SU-DHL-6 (cell line): ENCODE measurements around the gene BOLA2B.

ENCODE experiments used
- H2AFZ ChIP-seq: fragments of 200-600 bp; sonication (generic); 2 replicates; pipeline ENCODE4 v1.6.1; 2014; ENCODE audit warnings: low read depth, mild to moderate bottlenecking, moderate library complexity, mixed read lengths, antibody characterized with exemption, low read length; ENCODE audit not compliant: severe bottlenecking
- H3F3A ChIP-seq: fragments of 200-600 bp; shearing (Covaris generic); 2 replicates; pipeline ENCODE4 v1.6.0; 2016; ENCODE audit warnings: antibody characterized with exemption, mild to moderate bottlenecking; ENCODE audit not compliant: insufficient read depth
- H3K27ac ChIP-seq: fragments of 200-600 bp; sonication (generic); 2 replicates; pipeline ENCODE4 v1.5.1; 2016; ENCODE audit warnings: low read depth, mild to moderate bottlenecking, low read length, moderate library complexity, mixed read lengths
- H3K27me3 ChIP-seq: fragments of 200-600 bp; sonication (generic), shearing (Covaris generic); 2 replicates; pipeline ENCODE4 v1.6.0; 2014; ENCODE audit warnings: mild to moderate bottlenecking, low read length
- H3K36me3 ChIP-seq: fragments of 200-600 bp; sonication (generic); 2 replicates; pipeline ENCODE4 v1.6.1; 2014; ENCODE audit warnings: mild to moderate bottlenecking, low read length, mixed read lengths
- H3K4me2 ChIP-seq: fragments of 300-600, 200-600 bp; shearing (Covaris generic), sonication (generic); 2 replicates; pipeline ENCODE4 v1.6.0; 2014; ENCODE audit warnings: low read length, low read depth, mild to moderate bottlenecking; ENCODE audit not compliant: poor library complexity, severe bottlenecking
- H3K4me3 ChIP-seq: fragments of 200-600 bp; sonication (generic); 2 replicates; pipeline ENCODE4 v1.5.1; 2014; ENCODE audit warnings: antibody characterized with exemption, low read length, mild to moderate bottlenecking, mixed read lengths; ENCODE audit not compliant: insufficient read depth, poor library complexity, severe bottlenecking
- H3K79me2 ChIP-seq: fragments of 200-600 bp; sonication (generic); 2 replicates; pipeline ENCODE4 v1.6.1; 2014; ENCODE audit warnings: mild to moderate bottlenecking, low read length, moderate library complexity; ENCODE audit not compliant: insufficient read depth
- H3K9ac ChIP-seq: fragments of 200-600 bp; sonication (generic); 2 replicates; pipeline ENCODE4 v1.7.0; 2014; ENCODE audit warnings: mild to moderate bottlenecking, low read length
- H3K9me2 ChIP-seq: fragments of 200-600 bp; sonication (generic); replicated peaks from 2 replicates; pipeline ENCODE4 v1.6.1; 2014; ENCODE audit warnings: low read length; ENCODE audit not compliant: insufficient read depth
- H3K9me3 ChIP-seq: fragments of 200-600 bp; sonication (generic); 2 replicates; pipeline ENCODE4 v1.6.1; 2014; ENCODE audit warnings: low read length, mixed read lengths; ENCODE audit not compliant: insufficient read depth
- H4K20me1 ChIP-seq: fragments of 200-600 bp; sonication (generic); 2 replicates; pipeline ENCODE4 v1.6.1; 2014; ENCODE audit warnings: low read depth, mild to moderate bottlenecking, antibody characterized with exemption, low read length, moderate library complexity, mixed read lengths
- CTCF ChIP-seq: fragments of 200-600 bp; sonication (generic); IDR thresholded peaks from one replicate; pipeline ENCODE4 v1.5.1; 2017; ENCODE audit warnings: antibody characterized with exemption, mild to moderate bottlenecking, low read length, moderate library complexity; ENCODE audit not compliant: insufficient read depth, poor library complexity, severe bottlenecking
- EZH2phosphoT487 ChIP-seq: fragments of 200-600 bp; sonication (generic), shearing (Covaris generic); conservative IDR thresholded peaks from 2 replicates; pipeline ENCODE4 v1.6.1; 2018; ENCODE audit warnings: mild to moderate bottlenecking, antibody characterized with exemption, low read length, moderate library complexity, mixed read lengths

BOLA2B gene

GRCh38 chr16:30187971-30188561 is 5.4 kb downstream of the BOLA2B start:
- H3K27ac ChIP-seq, result peak overlapping the region; percentile 98; the same call in 1 of the 2 replicates
- H3K27me3 ChIP-seq, result no peaks in the 10 kb centered on the region

GRCh38 chr16:30187556-30187865 is 6.0 kb downstream of the BOLA2B start:
- no peak overlapping the region for H3K4me3 ChIP-seq
- H3F3A ChIP-seq, result peaks cover 38% of the 10 kb centered on the region
- peak overlapping the region; percentile 98 for H3K27ac ChIP-seq
- peaks cover 15% of the 10 kb centered on the region for H3K79me2 ChIP-seq
- no peak overlapping the region for H2AFZ ChIP-seq
- H4K20me1 ChIP-seq, result no peaks in the 10 kb centered on the region; the same call in 1 of the 2 replicates
- no peak for TF ChIP-seq CTCF
- no peak for TF ChIP-seq EZH2phosphoT487
- H3K9me2 ChIP-seq, result no peaks in the 10 kb centered on the region
- peaks cover 16% of the 10 kb centered on the region for H3K36me3 ChIP-seq
- no peaks in the 10 kb centered on the region for H3K9me3 ChIP-seq
- no peaks in the 10 kb centered on the region for H3K27me3 ChIP-seq
- H3K9ac ChIP-seq, result 0 out of 2 replicates have a peak overlapping the region, but pooled peaks have one; percentile 100
- H3K4me2 ChIP-seq, result no peak overlapping the region

More at GRCh38 chr16:30187971-30188561, 5.4 kb downstream of the BOLA2B start:
- no peak overlapping the region for H3K4me3 ChIP-seq
- peaks cover 16% of the 10 kb centered on the region for H3K36me3 ChIP-seq
- no peaks in the 10 kb centered on the region; the same call in 1 of the 2 replicates for H4K20me1 ChIP-seq
- no peaks in the 10 kb centered on the region for H3K9me3 ChIP-seq
- no peak for TF ChIP-seq EZH2phosphoT487
- no peak for TF ChIP-seq CTCF
- H3F3A ChIP-seq, result peaks cover 38% of the 10 kb centered on the region
- H3K9ac ChIP-seq, result no peak overlapping the region
- H3K79me2 ChIP-seq, result peaks cover 15% of the 10 kb centered on the region
- no peaks in the 10 kb centered on the region for H3K9me2 ChIP-seq
- no peak overlapping the region for H3K4me2 ChIP-seq
- no peak overlapping the region for H2AFZ ChIP-seq

DNA sequence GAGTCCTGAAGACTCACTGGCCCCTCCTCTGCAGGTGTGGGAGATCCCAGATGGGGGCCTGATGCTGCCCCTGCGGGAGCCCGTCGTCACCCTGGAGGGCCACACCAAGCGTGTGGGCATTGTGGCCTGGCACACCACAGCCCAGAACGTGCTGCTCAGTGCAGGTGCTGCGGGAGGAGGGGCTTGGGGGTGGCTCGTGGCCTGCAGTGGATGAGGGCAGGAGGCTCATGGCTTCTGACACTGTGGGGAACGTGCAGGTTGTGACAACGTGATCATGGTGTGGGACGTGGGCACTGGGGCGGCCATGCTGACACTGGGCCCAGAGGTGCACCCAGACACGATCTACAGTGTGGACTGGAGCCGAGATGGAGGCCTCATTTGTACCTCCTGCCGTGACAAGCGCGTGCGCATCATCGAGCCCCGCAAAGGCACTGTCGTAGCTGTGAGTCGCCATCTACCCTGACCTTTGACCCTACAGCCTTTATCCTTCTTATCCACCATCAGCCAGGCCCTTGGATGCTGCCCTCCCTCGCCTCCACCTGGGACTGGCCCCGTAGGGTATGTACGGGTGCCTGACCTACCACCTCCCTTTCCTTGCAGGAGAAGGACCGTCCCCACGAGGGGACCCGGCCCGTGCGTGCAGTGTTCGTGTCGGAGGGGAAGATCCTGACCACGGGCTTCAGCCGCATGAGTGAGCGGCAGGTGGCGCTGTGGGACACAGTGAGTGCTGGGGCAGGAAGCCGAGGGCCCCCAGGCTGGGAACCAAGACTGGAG is 6.5 kb downstream of the BOLA2B start:
- H4K20me1 ChIP-seq, result no peaks in the 10 kb centered on the region; the same call in 1 of the 2 replicates
- H3K4me2 ChIP-seq, result peak overlapping the region; percentile 97
- H3K9me2 ChIP-seq, result no peaks in the 10 kb centered on the region
- peak overlapping the region; percentile 98 for H3K27ac ChIP-seq
- H3K36me3 ChIP-seq, result peaks cover 16% of the 10 kb centered on the region
- H3K9me3 ChIP-seq, result no peaks in the 10 kb centered on the region
- peak overlapping the region; percentile 35 for H3K4me3 ChIP-seq
- H3F3A ChIP-seq, result peaks cover 38% of the 10 kb centered on the region
- H3K79me2 ChIP-seq, result peaks cover 15% of the 10 kb centered on the region
- peak overlapping the region; percentile 100 for H3K9ac ChIP-seq
- no peaks in the 10 kb centered on the region for H3K27me3 ChIP-seq
- H2AFZ ChIP-seq, result no peak overlapping the region
- peak; percentile 93 for TF ChIP-seq CTCF
- TF ChIP-seq EZH2phosphoT487, result no peak
